Stimulated activated CD8-positive, alpha-beta memory T cell treated with anti-CD3 and anti-CD28 coated beads, Interleukin-7, amount 100 ng/mL, for 1 hour (primary cell): Measurements from ENCODE around the gene TTC21A.

ENCODE experiments used
- DNase-seq, 2 donors: peaks; one replicate each; pipeline ENCODE4 v3.0.0-alpha.2; 2020; ENCODE audit warnings: low read depth in 2 of 2

Gene TTC21A

DNA sequence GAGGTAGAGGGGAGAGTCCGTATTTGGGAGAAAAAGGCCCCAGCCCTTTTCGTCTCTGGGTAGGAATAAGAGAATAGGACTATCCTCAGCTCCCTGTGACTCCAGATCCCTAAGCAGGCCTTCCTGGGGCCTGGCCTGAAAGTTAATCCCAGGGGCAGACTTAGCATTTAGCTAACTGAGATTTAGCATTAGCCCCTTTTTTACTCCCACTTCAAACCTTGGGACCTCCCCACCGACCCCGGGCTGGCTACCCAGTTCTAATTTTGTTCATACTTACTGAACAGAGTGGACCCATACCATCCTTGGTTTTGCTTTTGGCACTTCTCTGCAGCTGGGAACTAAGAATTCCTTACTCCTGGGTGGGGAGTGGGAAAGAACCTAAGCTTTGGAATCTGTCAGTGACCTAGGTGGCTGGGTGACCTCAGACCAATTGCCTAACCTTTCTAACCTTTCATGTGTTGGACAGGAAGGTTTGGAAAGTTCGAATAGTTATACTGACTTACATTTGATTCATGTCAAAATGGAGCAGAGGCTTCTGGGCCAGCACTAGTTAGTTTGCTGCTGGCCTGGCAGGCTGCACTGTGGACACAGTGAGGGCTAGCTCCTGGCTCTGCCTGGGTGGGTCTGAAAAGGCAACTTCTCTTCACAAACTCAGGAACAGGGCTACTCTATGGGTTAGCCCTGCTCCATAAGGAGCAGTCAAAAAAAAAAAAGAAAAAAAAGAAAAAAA is 11.6 kb downstream of the TTC21A start:
- DNase-seq = no peak

DNA sequence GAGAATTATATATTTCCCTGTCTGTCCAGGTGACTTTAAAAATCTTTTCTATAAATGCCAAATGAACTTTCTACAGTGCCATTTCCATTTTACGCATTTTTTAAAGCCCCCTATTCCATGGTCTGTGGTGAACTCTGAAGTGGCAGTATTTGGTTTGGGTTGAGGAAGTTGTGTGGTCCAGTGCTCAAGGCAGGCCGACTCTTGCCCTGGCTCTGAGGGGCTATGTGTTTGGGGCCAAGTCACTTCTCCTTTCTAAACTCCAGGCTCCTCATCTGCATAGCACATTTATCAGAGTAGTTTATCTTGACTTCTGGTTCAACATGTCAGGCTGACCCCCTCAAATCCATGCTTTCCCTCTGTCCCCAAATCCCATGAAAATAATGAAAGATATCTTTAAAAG is 14.1 kb downstream of the TTC21A start:
- DNase-seq = no peak

DNA sequence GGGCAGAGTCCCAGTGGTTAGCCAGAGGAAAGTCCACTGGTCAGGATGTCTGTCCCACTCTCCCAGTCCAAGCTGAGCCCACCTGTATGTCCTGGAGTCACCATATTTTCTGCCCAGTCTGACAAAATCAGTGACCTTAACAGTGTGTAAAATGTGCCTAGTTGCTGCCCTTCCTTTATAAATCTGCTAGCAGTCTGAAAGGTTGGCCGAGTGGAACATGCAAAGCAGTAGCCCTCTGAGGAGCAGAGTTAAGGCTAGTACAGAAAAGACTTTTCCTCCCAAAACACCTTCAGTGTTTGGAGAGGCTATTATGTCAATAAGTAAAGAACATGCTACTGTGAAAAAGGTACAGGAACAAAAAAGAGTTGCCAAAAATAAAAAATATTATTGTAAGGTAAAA is 15.3 kb downstream of the TTC21A start:
- no peak for DNase-seq

DNA sequence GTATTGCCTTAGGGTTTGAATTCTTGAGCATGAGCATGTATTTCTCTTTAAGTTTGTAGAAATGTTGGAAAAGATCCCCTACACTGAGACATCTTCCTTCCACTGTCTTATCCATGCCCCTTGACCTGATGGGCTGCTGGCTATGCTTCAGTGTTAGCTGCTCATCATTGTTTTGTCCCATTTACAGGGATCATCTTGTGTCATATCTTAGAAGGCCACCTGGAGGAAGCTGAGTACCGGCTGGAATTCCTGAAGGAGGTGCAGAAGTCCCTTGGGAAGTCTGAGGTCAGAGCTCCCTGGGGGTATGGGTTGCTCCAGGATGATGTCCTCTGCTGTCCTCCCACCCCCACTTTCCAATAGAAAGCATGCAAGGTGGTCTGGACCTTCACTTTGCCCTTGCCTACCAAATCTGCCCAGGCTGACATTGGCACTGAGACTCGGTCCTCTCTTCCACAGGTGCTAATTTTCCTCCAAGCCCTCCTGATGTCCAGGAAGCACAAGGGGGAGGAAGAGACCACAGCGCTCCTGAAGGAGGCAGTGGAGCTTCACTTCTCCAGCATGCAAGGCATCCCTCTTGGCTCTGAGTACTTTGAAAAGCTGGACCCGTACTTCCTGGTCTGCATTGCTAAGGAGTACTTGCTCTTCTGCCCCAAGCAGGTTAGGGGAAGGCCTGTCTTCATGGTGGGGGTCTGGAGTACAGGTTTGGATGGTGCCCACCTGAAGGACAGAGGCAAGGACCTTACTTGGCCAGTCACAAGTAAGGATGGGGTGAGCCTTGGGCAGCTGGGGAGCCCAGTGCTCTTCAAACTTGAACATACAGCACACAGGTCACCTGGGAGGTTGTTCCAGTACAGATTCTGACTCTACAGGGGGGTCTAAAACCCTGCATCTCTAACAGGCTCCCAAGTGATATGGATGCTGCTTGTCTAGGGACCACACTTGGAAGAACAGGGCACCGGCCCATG is 17.7 kb downstream of the TTC21A start:
- no peak for DNase-seq

DNA sequence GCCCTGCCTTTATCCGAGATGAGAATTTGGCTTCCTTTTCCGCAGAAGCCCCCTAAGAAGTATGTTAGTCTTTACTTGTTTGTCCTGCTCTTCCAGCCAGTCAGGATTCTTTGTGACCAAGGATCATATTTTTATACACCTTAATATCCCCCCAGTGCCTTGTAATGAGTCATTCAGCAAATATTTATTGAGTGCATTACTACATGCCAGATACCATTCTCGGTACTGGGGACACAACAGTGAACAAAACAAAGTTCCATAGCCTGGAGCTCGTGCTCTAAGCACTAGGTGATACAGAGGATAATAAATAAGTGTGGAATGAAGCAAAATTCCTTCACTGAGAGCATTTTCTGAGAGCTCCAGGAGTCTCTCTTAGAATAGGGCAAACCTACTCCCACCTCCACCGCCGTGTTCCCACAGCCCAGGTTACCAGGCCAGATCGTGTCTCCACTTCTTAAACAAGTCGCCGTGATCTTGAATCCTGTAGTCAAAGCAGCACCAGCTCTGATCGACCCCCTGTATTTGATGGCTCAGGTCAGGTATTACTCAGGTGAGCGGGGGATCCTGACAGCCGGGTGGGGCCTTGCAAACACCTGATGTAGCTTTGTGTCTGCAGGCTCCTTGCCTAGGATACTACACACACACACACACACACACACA is 18.5 kb downstream of the TTC21A start:
- no peak for DNase-seq

DNA sequence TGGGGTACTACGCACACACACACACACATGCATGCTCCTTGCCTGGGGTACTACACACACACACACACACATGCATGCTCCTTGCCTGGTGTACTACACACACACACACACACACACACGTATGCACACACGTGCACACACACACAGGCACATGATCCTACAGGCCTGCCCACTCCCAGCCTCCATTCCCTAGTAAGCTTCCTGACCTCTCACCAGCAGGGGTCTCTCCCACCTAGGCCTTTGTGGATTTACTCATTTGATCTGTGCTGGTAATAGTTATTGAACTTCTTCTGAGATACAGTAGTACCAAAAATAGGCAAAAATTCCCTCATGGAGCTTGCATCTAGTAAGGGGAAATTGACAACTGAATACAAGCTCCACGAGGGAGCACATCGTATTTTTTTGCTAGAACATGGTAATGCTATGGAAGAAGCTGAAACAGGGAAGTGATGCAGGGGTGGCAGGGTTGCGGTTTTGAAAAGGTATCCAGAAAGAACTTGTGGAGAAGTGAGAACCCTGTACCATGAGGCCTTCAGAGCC is 19.1 kb downstream of the TTC21A start:
- no peak for DNase-seq

DNA sequence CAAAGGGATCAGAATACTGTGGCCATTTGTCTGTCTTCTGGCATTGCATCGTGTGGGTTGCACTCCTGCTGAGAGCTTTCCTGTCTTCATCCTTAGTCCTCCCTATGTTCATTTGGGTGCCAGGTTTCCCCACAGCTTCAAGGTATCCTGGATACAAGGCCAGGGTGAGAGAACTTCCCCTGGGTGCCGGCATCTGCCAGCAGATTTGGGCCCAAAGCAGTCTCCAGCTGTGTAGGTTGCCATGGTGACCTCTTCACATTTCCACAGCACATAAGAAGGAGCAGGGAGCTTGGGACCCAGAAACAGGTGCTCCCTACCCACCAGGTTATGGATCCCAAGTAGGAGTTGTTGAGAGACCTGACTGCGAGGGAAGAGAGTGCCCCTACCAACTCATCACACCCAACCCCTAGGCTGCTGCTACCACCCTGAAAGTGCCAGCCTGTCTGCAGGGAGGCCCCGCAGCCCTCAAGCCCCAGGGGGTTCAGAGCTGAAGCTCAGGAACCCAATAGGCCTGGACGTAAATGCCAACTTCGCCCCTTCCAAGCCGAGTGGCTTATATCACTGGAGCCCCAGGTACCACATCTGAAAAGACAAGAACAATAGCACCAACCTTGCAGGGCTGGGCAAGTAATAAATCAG is 19.9 kb downstream of the TTC21A start:
- no peak for DNase-seq

DNA sequence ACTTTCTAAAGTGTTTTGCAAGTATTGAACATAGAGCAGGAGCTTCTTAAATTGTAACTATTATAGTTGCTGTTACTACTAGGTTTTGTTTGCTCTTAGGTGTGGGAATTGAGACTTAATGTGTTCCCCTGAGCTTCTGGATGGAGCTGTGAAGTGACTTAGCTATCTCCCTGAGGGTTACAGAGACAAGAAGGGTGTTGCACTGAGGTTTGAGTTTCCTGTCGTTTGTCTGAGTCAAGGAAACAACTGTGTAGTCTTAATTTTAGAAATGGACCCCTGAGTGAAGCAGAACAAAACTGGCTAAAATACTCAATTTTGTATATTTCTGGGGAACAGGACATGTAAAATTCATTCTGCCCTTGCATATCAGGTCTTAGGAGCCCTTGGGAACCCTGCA is 20.4 kb downstream of the TTC21A start:
- DNase-seq = no peak

DNA sequence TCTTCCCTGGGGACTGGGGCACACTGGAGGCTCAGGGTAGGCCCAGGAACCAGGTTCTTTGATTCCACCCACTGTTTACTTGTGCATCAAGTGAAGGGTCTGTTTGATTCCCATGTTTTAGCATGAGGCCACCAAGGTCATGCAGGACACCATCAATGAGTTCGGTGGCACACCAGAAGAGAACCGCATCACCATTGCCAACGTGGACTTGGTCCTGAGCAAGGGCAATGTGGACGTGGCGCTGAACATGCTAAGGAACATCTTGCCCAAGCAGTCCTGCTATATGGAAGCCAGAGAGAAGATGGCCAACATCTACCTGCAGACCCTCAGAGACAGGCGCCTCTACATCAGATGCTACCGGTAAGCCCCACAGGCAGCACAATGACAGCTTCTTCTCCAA is 21.5 kb downstream of the TTC21A start:
- no peak for DNase-seq

DNA sequence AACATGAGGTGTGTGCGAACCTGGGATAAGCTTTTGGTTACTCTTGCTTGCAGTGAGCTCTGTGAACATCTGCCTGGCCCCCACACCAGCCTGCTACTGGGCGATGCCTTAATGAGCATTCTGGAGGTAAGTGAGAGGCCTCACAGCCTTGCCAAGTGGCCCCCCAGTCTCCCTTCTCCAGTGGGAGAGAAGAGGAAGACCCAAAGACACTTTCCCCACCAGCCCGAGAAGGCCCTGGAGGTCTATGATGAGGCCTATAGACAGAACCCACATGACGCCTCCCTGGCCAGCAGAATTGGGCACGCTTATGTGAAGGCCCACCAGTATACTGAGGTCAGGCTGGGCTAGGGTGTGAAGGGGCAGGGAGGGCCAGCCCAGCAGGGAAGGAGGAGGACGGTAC is 22.5 kb downstream of the TTC21A start:
- no peak for DNase-seq

DNA sequence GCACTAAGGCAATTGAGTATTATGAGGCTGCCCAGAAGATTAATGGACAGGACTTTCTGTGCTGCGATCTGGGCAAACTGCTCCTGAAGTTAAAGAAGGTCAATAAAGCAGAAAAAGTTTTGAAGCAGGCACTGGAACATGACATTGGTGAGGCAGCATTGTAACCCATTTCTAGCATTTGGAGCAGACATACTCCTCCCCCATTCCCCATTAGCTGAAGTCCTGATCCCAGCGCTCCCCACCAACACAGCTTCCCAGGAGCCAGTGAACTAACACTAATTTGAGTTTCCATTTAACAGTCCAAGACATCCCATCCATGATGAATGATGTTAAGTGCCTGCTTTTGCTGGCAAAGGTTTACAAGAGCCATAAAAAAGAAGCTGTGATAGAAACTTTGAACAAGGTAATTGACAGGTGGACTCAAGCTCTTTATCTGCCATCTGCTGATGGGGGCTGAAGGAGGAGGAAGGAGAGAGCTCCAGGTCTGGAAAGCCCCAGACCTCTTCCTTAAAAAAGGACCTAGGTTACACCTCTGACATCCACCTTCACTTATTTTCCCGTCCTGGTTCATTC is 23.3 kb downstream of the TTC21A start:
- no peak for DNase-seq

DNA sequence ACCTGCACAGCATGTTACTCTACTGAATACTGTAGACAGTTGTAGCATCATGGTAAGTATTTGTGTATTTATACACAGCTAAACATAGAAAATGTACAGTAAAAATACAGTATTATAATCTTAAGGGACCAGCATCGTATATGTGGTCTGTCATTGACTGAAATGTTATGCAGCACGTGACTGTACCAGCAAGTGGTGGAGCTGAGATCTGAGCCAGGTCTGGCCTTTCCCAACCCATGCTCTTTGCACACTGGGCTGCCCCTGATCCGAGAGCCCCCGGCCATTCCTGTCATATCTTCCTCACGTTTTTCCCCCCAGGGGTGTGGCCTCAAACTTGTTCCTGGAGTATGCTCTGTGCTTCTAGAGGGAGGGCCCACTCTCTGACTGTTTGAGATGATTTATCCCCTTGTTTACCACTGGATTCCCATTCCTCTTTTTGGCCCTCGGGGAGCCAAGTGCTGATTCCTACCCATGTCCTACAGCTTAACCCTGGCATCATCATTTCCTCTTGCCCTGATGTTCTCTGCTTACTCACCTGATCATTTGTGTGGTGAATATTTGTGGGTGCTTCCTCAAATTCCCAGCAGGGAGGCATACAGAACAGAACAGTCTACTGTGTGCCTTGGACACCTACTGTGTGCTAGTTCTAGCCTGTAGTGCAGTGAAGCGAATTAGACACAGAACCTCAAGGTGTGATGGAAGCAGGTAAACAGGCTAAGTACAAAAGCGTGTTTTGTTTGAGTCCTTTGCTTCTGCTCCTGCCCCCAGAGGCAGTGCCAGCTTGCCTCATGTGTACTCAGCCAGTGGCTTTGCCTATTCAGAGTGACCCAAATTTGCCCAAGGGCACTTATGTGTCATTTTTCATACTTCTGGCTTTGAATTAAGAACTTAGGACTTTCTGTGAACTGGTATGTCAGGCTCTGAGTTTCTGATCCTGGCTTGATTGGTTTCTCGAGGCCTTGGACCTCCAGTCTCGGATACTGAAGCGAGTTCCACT is 24.9 kb downstream of the TTC21A start:
- no peak for DNase-seq

DNA sequence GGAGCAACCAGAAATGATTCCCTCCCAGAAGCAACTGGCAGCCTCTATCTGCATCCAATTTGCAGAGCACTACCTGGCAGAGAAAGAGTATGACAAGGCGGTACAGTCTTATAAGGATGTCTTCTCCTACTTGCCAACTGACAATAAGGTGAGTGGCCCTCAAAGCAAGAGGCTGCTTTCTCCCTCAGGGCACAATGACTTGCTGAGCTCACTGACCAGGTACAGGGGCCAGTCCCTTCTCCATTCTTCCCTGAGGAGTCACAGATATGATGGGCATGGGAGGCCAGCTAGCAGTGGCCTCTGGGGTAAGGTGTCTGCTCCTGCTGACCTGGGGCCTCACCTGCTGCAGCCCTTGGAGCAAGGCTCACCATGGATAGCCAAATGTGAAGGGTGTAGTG is 25.6 kb downstream of the TTC21A start:
- DNase-seq = no peak

DNA sequence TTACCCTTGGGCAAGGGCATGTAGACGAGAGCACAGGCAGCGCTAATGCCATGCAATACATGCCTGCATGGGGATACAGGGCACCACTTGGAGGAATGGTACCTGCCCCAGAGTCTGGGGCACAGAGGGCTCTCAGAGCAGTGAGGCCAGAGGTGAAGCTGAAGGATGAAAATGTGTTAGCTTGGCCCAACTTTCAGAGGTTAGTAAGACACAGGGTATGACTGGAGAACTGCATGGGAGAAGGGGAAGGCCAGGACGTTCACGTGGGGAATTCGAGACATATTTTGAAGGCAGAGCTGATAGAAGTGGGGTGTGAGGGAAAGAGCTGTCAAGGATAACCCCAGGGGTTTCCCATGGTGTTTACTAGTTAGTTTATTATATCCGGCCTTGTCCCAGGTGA is 26.3 kb downstream of the TTC21A start:
- no peak for DNase-seq

DNA sequence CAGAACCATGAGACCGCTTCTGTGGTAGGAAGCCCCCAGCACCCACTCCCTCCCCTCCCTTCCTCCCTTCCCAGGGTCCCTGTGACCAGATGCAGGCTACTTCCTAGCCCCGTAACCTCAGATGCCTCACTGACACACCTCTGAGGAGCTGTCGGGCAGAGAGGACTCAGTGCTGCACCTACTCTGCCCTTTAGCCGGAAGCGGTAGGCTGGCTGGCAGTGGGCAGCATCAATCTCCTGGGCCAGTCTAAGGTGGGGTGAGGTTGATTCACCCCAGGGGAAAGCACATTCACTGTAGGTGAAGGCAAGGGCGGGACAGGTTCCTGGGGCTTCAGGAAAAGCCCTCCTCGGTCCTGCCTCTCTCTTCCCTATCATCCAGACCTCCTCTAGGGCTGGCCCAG is 26.8 kb downstream of the TTC21A start:
- DNase-seq = no peak

DNA sequence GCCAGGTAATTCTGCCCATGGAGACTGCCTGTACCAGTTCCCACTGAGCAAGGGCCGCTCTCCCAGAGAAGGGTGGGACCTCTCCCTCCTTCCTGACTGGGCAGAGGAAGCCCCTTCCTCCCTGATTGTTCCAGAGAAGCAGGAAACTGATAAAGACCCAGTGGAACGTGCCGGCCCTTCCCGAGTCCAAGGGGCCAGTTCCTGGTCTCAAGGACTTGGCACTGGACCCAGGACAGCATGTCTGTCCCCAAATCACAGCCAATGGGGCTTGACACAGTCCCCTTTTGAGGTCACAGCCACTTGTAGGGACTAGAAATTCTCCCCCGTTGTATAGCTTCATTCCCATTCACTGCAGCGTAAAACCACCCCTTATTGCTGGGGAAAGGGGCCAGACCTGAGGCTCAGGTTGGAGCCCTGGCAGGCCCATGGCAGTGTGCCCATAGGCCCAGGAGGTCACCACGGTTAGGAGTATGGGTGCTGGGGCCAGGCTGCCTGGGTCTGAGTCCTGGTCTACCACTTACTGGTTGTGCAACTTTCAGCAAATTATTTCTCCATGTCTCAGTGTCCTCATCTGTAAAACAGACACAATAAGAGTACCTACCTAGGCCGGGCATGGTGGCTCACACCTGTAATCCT is 27.8 kb downstream of the TTC21A start:
- DNase-seq = no peak

DNA sequence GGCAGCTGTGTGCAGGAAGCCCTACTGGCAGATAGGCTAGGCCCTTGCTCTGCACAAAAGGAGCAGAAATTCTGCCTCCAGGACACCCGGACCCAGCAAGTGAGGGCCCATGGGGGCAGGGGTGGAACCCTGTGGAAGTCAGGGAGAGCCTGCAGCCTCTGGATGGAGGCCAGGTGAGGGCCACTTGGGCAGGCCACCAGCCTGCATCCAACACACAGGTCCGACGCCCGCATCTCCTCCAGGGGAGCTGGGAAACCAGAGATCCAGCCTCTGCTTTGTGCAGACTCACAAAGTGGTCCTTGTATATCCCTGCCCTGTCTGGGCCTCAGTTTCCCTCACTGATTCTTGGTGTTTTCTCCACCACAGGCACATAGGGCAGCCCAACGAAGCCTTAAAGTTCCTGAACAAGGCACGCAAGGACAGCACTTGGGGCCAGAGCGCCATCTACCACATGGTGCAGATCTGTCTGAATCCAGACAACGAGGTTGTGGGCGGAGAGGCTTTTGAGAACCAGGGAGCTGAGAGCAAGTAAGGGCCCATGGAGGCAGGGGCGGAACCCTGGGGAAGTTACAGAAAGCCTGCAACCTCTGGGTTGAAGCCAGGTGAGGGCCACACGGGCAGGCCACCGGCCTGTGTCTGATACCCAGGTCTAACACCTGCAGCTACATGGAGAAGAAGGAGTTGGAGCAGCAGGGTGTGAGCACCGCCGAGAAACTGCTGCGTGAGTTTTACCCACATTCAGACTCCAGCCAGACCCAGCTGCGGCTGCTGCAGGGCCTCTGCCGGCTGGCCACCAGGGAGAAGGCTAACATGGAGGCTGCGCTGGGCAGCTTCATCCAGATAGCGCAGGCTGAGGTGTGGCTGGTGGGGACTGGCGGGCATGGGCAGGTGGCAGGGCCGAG is 29.3 kb downstream of the TTC21A start:
- DNase-seq = no peak

DNA sequence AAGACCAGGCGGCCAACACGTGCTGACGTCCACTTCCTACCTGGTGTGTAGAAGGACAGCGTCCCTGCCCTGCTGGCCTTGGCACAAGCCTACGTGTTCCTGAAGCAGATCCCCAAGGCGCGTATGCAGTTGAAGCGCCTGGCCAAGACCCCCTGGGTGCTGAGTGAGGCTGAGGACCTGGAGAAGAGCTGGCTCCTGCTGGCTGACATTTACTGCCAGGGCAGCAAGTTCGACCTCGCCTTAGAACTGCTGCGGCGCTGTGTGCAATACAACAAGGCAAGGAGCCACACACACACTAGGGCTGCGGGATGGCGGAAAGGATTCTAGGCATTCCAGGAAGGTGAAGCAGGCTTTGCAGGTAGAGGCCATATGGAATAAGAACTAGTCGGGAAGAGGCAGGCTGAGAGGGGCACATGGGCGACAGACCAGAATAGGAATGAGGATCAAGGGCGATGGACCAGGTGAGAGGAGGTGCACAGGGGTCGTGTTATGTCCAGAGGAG is 30.0 kb downstream of the TTC21A start:
- DNase-seq = no peak
